Stomach (tissue), 4 donors: Measurements from ENCODE around the gene TBL1XR1.

Experiments used
- CTCF ChIP-seq, 7 experiments: fragments of 450-650 bp in 4 of 7; fragments of 200-600 bp in 3 of 7; sonication (generic) in 3 of 7; IDR thresholded peaks; one replicate each; pipeline ENCODE4 v1.5.1; 2016 to 2019; ENCODE audit warnings: antibody characterized with exemption in 7 of 7, control low read depth in 2 of 7, mild to moderate bottlenecking in 1 of 7
- EP300 ChIP-seq: sonication (generic); formaldehyde crosslinking; IDR thresholded peaks from one replicate; pipeline ENCODE4 v1.6.1; 2017; ENCODE audit warnings: antibody characterized with exemption
- POLR2A ChIP-seq, 4 donors: fragments of 450-650 bp; IDR thresholded peaks; one replicate each; pipeline ENCODE4 v1.6.1; 2016; ENCODE audit warnings: antibody characterized with exemption in 4 of 4, control low read depth in 2 of 4, mild to moderate bottlenecking in 1 of 4, moderate library complexity in 1 of 4
- POLR2AphosphoS5 ChIP-seq, 3 donors: sonication (generic); formaldehyde crosslinking; IDR thresholded peaks; one replicate each; pipeline ENCODE4 v1.6.1; 2016; ENCODE audit warnings: antibody characterized with exemption in 3 of 3

- TF ChIP-seq EP300: no peak
- no peak for TF ChIP-seq POLR2A (IDR thresholded peaks at IDR 0.05)
- no peak for TF ChIP-seq POLR2AphosphoS5 (IDR thresholded peaks at IDR 0.05)
- no peak for TF ChIP-seq CTCF (IDR thresholded peaks at IDR 0.05)
Observed at GRCh38 chr3:177162742-177163141, 34.5 kb downstream of the TBL1XR1 start.
